ENCODE results near the gene RCOR1. TPM values are rescaled to one million over a fixed set of nuclear protein-coding genes. Genes with fewer than 3 reads are reported as not detected.

The RCOR1 gene
- total RNA-seq, 6 experiments from 2014 or later, result 24.5 to 27.6 (median 25.1) TPM

GRCh38 chr14:102768223-102769048, 176.0 kb downstream of the RCOR1 start:
- H3K4me3 Mint-ChIP-seq, result no peak overlapping the region
- H3K36me3 Mint-ChIP-seq (ENCODE audit: low read depth), result no peaks in the 10 kb centered on the region
- H3K27ac Mint-ChIP-seq, result no peak overlapping the region
- no peak for DNase-seq
- no peaks in the 10 kb centered on the region for H3K9me3 Mint-ChIP-seq
- H3K27me3 Mint-ChIP-seq (ENCODE audit: insufficient read depth), result peaks cover 25% of the 10 kb centered on the region
- peaks cover 4% of the 10 kb centered on the region; the same call in 1 of the 2 replicates for H3K4me1 Mint-ChIP-seq (ENCODE audit: low read depth)
- no peak for TF ChIP-seq CTCF (IDR thresholded peaks at IDR 0.05)

DNA sequence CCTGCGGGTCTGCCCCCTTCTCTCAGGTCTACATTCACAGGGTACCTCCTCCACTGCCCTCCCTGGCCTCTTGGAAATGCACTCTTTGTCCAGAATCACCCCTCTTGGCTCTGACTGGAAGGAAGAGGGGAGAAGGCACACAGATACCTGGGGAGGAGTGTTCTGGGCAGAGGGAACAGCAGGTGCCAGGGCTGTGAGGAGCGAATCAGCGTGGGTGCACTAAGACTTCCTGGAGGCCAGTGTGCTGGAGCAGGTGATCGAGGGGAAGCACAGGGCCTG, 176.5 kb downstream of the RCOR1 start:
- no peaks in the 10 kb centered on the region for H3K9me3 Mint-ChIP-seq
- DNase-seq, result no peak
- no peak for TF ChIP-seq CTCF (IDR thresholded peaks at IDR 0.05)
- no peaks in the 10 kb centered on the region for H3K36me3 Mint-ChIP-seq (ENCODE audit: low read depth)
- no peak overlapping the region for H3K4me3 Mint-ChIP-seq
- peaks cover 25% of the 10 kb centered on the region for H3K27me3 Mint-ChIP-seq (ENCODE audit: insufficient read depth)
- H3K4me1 Mint-ChIP-seq (ENCODE audit: low read depth), result peaks cover 4% of the 10 kb centered on the region; the same call in 1 of the 2 replicates
- no peak overlapping the region for H3K27ac Mint-ChIP-seq

GRCh38 chr14:102770147-102771123, 178.0 kb downstream of the RCOR1 start:
- Mint-ChIP-seq H3K27ac (no peak overlapping the region), H3K36me3 (ENCODE audit: low read depth) (no peaks in the 10 kb centered on the region), H3K9me3 (no peaks in the 10 kb centered on the region), H3K4me1 (ENCODE audit: low read depth) (peaks cover 14% of the 10 kb centered on the region), H3K27me3 (ENCODE audit: insufficient read depth) (peaks cover 21% of the 10 kb centered on the region), H3K4me3 (no peak overlapping the region)
- TF ChIP-seq CTCF (IDR thresholded peaks at IDR 0.05), result no peak
- no peak for DNase-seq

GRCh38 chr14:102771144-102771543, 178.7 kb downstream of the RCOR1 start:
- Mint-ChIP-seq H3K9me3 (no peaks in the 10 kb centered on the region), H3K27ac (no peak overlapping the region)
- no peak for DNase-seq

More at GRCh38 chr14:102771144-102771543, 178.7 kb downstream of the RCOR1 start:
- Mint-ChIP-seq H3K27me3 (ENCODE audit: insufficient read depth) (peaks cover 21% of the 10 kb centered on the region), H3K4me1 (ENCODE audit: low read depth) (peaks cover 18% of the 10 kb centered on the region), H3K4me3 (no peak overlapping the region), H3K36me3 (ENCODE audit: low read depth) (no peaks in the 10 kb centered on the region)
- no peak for TF ChIP-seq CTCF (IDR thresholded peaks at IDR 0.05)
